RWPE2 (cell line): ENCODE results near the gene SAMD14.

Experiments
- ATAC-seq: fragments of 200-7000 bp; cut with Tn5 transposase; 3 replicates; pipeline ENCODE4 v1.9.1; 2021; ENCODE audit warnings: low read depth
- DNase-seq: peaks from one replicate; pipeline ENCODE4 v3.0.0-alpha.2; 2020; ENCODE audit warnings: low spot score
- H3K27ac ChIP-seq: fragments of 450-650 bp; 2 replicates; pipeline ENCODE4 v1.5.1; 2017; ENCODE audit warnings: mild to moderate bottlenecking; ENCODE audit not compliant: poor library complexity, severe bottlenecking
- H3K27me3 ChIP-seq: fragments of 250-450 bp; sonication (Bioruptor Pico); 2 replicates; pipeline ENCODE4 v1.5.1; 2021; ENCODE audit warnings: mild to moderate bottlenecking, moderate library complexity; ENCODE audit not compliant: insufficient read depth, poor library complexity, severe bottlenecking
- H3K36me3 ChIP-seq: fragments of 250-450 bp; sonication (Bioruptor Pico); 2 replicates; pipeline ENCODE4 v1.5.1; 2020; ENCODE audit warnings: low read depth, mild to moderate bottlenecking, moderate library complexity
- H3K4me1 ChIP-seq: fragments of 250-450 bp; sonication (Bioruptor Pico); 2 replicates; pipeline ENCODE4 v1.5.1; 2021; ENCODE audit warnings: mild to moderate bottlenecking, moderate library complexity; ENCODE audit not compliant: insufficient read depth, poor library complexity, severe bottlenecking
- H3K4me3 ChIP-seq: fragments of 250-450 bp; sonication (Bioruptor Pico); 2 replicates; pipeline ENCODE4 v1.5.1; 2021; ENCODE audit warnings: mild to moderate bottlenecking, moderate library complexity; ENCODE audit not compliant: severe bottlenecking
- H3K9me3 ChIP-seq: fragments of 250-450 bp; sonication (Bioruptor Pico); 2 replicates; pipeline ENCODE4 v1.5.1; 2021; ENCODE audit warnings: mild to moderate bottlenecking, moderate library complexity; ENCODE audit not compliant: severe bottlenecking
- TF ChIP-seq, protein P1 (sequence below): fragments of 450-650 bp; IDR thresholded peaks from one replicate; pipeline ENCODE4 v1.5.1; 2017; ENCODE audit warnings: mild to moderate bottlenecking, moderate library complexity; ENCODE audit not compliant: poor library complexity, severe bottlenecking

Gene SAMD14

DNA sequence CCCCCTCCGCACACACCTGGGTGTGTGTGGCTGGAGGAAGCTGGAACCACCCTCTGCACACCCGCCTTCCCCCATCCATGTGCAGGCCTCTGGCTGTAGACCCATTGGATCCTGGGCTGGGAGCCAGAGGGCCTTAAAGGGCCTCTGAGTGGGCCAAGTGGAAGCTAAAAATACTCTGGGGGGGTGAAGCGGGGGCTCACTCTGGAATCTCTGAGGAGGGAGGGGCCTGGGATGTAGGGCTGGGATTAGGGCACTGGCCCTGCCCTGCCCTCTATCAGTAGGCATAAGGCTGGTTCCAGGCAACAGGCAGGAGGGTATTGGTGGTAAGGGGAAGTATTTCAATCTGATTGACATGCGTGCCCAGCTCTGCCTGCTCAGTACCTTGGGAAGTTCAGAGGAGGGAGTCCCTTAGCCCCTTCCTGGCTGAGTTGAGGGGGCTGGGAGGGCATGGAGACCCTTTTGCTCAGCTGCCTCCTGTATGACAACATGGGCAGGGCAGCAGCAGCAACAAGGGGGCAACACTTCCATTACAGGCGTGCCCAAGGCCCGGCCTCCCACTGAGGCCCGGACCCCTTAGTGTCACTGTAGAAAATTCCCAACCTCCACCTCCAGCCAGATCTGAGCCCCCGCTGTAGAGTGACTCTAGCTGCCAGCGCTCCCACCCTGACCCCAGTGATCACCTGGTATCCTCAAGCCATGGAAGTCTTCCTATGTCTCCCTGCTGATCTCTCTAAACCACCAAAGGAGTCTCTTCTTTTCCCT, 68.8 kb downstream of the SAMD14 start:
- Histone ChIP-seq H3K9me3 (no peaks in the 10 kb centered on the region), H3K27me3 (no peaks in the 10 kb centered on the region), H3K36me3 (peaks cover 90% of the 10 kb centered on the region), H3K4me1 (peaks cover 58% of the 10 kb centered on the region), H3K4me3 (peak overlapping the region; percentile 5), H3K27ac (peak overlapping the region; percentile 100)
- peak; percentile 30 for ATAC-seq
- TF ChIP-seq, protein P1, sequence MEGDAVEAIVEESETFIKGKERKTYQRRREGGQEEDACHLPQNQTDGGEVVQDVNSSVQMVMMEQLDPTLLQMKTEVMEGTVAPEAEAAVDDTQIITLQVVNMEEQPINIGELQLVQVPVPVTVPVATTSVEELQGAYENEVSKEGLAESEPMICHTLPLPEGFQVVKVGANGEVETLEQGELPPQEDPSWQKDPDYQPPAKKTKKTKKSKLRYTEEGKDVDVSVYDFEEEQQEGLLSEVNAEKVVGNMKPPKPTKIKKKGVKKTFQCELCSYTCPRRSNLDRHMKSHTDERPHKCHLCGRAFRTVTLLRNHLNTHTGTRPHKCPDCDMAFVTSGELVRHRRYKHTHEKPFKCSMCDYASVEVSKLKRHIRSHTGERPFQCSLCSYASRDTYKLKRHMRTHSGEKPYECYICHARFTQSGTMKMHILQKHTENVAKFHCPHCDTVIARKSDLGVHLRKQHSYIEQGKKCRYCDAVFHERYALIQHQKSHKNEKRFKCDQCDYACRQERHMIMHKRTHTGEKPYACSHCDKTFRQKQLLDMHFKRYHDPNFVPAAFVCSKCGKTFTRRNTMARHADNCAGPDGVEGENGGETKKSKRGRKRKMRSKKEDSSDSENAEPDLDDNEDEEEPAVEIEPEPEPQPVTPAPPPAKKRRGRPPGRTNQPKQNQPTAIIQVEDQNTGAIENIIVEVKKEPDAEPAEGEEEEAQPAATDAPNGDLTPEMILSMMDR, result no peak
- DNase-seq, result peak; percentile 96
